HG02678 (cell line): ENCODE measurements around the gene GDF11.

Source experiments
- ATAC-seq: cut with Tn5 transposase; IDR thresholded peaks from one replicate; pipeline ENCODE4 v1.9.1; 2021; ENCODE audit warnings: mild to moderate bottlenecking, moderate library complexity; ENCODE audit not compliant: unreplicated experiment

The GDF11 gene

DNA sequence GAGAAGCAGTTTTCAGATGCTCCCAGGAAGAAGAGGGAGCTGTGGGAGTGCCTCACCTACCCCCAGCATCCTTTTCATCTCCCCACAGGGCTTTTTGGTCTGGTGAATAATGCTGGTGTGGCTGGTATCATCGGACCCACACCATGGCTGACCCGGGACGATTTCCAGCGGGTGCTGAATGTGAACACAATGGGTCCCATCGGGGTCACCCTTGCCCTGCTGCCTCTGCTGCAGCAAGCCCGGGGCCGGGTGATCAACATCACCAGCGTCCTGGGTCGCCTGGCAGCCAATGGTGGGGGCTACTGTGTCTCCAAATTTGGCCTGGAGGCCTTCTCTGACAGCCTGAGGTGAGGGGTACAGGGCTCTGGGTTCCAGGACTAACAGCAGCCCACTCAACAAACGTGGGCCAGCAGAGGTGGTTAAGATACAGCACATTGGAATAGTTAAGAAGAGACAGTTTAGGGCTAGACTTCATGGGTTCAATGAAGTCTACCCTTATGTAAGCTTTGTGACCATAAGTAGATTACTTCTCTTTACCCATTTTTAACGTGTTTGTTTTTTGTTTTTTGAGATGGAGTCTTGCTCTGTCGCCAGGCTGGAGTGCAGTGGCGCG, 21.2 kb upstream of the GDF11 start:
- no peak for ATAC-seq

GRCh38 chr12:55722948-55723347, 20.0 kb upstream of the GDF11 start:
- ATAC-seq: no peak

DNA sequence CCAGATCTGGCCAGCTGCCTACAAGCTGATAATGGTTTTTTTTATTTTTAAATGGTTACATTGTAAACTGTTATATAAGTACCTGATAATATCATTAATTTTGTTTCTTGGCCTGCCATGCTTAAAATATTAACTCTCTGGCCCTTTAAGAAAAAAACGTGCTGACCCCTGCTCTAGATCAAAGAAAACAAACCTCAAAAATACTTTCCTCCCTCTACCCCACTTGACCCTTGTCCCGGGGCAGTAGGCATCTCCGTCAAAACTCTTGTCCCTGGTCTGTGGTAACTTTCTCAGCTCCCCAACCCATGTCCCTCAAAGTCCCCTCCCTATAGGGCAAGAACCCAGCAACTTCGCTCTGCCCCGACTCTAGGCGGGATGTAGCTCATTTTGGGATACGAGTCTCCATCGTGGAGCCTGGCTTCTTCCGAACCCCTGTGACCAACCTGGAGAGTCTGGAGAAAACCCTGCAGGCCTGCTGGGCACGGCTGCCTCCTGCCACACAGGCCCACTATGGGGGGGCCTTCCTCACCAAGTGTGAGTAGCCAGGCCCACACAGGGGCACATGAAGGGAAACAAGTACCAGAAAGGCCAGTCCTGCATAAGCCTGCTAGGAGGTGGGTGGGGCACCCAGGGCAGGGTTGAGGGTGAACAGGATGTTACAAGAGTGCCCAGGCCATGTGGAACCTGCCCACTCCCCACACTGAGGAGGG, 19.3 kb upstream of the GDF11 start:
- ATAC-seq: no peak

- ATAC-seq: no peak
These were observed 18.5 kb upstream of the GDF11 start for GRCh38 chr12:55724226-55724939.

GRCh38 chr12:55724940-55725309, 18.0 kb upstream of the GDF11 start:
- ATAC-seq: no peak

DNA sequence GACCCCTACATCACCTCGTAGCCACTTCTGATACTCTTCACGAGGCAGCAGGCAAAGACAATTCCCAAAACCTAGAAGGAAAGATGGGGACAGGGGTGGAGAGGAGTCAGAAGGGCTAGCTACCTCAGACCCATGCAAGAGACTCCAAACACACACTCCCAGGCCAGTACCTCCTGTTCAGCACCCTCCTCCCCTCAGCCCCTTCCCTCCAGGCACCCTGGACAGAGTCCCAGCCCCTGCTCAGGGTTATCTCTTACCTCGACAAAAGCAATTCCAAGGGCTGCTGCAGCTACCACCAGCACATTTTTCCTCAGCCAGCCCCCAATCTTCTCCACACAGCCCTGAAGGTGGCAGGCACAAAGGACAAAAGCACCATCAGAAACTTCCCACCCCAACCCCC, 17.4 kb upstream of the GDF11 start:
- ATAC-seq: no peak

GRCh38 chr12:55726971-55727370, 16.0 kb upstream of the GDF11 start:
- ATAC-seq: no peak

GRCh38 chr12:55727643-55728185, 15.2 kb upstream of the GDF11 start:
- ATAC-seq: no peak

DNA sequence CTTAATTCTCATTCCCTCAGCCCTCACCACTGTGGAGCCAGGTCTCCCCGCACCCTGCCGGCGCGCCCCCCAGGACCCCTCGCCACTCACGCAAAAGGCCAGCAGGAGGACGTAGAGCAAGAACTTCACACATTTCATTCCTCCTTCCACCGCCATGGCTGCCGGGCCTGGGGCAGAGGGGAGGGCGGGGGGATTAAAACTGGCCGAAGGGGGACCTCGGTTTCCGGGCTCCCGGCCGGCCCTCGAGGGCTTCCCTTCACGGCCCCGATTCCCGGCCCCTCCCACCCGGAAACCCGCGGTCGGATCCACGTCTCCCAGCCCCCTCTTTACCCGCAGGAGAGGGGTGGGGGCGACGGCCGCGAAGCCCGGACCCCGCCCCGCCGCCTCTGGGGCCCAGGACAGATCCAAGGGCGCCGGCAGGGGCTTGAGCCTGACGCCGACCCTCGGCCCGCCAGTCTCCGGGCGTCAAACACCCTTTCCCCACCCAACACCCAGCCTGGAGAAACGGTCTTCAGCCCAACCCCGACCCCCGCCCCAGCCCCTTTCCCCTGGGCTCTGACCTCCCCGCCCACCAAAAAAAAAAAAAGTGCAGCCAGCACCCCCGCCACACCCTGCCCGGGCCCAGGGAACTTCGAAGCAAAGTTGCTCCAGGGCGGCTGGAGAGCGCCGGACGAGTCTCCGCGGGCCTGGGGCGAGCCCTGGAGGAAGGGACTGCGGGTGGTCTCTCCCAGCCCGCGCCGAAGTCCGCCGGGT, 14.6 kb upstream of the GDF11 start:
- ATAC-seq: no peak

- ATAC-seq: peak; percentile 62
These were observed 13.7 kb upstream of the GDF11 start, which contains the start of gene CD63 for GRCh38 chr12:55728939-55729818. Gene CD63 (minus strand): TSS chr12:55729009. CDS start chr12:55728341, 668 bp downstream.

DNA sequence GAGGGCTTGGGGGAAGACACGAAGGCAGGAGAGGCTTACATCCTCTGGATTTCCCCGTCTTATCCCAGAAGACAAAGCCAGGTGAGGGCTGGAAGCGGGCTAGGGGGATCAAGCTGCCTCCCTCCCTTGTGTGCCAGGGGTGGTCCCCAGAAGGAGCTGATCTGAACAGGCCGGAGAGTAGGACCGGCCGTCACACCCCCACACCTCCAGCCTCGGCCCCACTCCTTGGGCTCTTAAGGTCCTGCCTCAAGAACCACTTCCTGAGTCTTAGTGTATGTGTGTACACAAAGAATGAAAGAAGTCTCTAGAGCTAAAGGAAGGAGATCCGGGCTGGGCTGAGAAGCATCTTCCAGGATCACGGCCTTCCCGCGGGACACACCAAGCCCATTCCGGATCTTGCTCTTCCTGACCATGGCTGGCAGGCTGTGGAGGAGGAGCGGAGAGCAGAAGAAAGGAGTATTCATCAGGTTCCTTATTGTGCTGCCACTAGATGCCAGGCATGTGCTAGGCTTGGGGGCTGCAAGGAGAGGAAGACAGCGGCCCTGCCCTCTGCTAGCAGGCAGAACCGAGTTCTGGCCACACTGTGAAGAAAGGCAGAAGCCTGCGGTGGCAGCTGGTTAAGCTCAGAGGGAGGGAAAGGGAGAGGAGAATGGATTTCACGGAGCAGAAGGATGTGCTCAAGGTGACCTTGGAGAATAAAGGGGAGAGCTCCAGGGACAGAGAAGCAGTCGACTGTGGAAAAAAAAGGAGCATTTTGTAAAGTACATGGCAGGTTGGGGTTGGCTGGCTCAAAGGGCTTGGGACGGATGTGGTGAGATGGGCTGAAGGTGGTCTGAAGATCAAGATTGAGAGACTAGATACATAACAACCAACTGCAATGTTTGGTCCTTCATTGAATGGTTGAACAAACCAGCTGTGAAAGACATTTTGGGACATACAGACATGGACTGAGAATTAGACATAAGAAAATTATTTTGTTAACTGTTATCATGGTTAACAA, 12.8 kb upstream of the GDF11 start:
- peak; percentile 38 for ATAC-seq

- no peak for ATAC-seq
These were observed 10.6 kb upstream of the GDF11 start for GRCh38 chr12:55732288-55732687.

DNA sequence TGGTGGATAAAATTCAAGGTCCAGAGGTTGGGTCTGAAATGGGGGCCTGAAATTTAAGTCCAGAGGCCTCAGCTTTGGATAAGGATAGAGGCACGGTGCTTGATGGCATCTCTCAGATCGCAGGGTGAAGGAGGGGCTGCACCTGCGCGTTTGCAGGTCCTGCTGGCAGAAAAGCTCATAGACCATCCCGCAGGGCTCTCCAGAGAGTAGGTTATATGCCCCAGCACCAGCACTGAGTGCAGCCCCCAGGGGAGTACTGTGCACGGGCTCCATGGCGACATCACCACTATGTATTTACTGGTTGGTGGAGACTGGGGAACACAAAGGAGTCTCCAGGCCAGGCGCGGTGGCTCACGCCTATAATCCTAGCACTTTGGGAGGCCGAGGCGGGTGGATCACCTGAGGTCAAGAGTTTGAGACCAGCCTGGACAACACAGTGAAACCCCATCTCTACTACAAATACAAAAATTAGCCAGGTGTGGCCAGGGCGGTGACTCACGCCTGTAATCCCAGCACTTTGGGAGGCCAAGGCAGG, 9.8 kb upstream of the GDF11 start:
- no peak for ATAC-seq

DNA sequence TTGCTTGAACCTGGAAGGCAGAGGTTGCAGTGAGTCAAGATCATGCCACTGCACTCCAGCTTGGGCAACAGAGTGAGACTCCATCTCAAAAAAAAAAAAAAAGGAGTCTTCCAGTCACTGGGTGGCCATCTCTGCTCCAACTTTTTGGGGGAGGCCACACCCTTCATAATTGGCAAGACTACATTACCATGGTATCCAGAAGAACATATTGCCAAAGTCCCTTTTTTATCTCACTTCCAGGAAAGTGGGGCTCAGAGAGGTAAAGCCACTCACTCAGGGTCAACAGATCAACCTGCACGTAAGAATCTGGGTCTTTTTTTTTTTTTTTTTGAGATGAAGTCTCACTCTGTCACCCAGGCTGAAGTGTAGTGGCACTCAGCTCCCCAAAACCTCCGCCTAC, 9.1 kb upstream of the GDF11 start:
- ATAC-seq: no peak

DNA sequence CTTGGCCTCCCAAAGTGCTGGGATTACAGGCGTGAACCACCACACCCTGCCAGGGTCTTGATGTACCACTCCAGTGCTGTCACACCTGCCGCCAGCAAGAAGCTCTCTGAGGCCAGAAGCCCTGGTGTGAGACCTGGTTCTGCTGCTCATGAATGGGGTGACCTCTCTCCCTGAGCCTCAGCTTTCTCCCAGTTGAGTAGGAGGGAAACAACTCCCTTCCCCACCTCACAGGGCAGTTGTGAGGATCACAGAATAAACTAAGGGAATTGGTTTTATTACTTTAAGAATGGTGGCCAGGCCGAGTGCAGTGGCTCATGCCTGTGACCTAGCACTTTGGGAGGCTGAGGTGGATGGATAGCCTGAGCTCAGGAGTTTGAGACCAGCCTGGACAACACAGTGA, 8.3 kb upstream of the GDF11 start:
- no peak for ATAC-seq

- no peak for ATAC-seq
These were observed 6.8 kb upstream of the GDF11 start for GRCh38 chr12:55736076-55736475.

DNA sequence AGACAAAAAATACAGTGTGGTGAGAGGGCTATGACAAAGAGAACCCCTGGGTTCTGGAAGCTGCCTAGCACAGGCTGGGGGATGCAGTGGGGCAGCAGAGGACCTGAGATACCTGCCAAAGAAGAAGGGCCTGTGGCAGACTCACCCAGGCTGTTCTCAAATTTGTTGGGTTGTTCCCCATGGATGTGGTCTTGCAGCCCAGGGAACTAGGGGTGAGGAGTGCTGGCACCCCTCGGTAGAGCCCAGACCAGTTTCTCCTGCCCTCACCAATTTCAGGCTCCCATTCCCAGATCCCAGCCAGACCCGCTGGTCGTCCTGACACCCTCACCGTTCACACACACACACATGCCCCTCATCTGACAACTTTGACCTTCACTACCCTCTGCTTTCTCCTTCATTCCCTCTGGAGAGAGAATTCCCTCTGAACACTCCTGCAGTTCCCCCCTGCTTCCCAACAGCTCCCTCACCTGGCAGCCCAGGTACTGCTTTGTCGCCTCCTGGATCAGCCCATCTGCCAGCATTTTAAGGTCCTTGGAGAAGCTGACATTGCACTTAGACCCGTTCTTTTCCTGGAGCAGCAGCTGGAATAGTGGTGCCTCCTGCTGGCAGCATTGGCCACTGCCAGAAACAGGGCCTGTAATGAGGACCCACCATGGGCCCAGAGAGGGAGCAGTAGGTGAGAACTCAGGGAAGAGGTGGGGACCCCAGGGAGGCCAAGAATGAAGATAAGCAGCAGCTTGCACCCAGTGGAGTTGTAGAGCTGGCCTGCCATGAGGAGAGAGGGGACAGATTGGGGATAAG, 5.9 kb upstream of the GDF11 start:
- peak; percentile 36 for ATAC-seq

- no peak for ATAC-seq
These were observed 5.3 kb upstream of the GDF11 start for GRCh38 chr12:55737581-55738122.
